HG03342 (cell line): ENCODE results near the gene MCM3AP.
"Not testable (repeated sequence)": the region's sequence is repeated elsewhere in the genome, so short reads cannot be mapped to it uniquely, and the experiment has no call there.

Experiments used
- ATAC-seq: cut with Tn5 transposase; IDR thresholded peaks from one replicate; pipeline ENCODE4 v1.9.1; 2021; ENCODE audit warnings: mild to moderate bottlenecking, moderate library complexity; ENCODE audit not compliant: unreplicated experiment

MCM3AP gene

DNA sequence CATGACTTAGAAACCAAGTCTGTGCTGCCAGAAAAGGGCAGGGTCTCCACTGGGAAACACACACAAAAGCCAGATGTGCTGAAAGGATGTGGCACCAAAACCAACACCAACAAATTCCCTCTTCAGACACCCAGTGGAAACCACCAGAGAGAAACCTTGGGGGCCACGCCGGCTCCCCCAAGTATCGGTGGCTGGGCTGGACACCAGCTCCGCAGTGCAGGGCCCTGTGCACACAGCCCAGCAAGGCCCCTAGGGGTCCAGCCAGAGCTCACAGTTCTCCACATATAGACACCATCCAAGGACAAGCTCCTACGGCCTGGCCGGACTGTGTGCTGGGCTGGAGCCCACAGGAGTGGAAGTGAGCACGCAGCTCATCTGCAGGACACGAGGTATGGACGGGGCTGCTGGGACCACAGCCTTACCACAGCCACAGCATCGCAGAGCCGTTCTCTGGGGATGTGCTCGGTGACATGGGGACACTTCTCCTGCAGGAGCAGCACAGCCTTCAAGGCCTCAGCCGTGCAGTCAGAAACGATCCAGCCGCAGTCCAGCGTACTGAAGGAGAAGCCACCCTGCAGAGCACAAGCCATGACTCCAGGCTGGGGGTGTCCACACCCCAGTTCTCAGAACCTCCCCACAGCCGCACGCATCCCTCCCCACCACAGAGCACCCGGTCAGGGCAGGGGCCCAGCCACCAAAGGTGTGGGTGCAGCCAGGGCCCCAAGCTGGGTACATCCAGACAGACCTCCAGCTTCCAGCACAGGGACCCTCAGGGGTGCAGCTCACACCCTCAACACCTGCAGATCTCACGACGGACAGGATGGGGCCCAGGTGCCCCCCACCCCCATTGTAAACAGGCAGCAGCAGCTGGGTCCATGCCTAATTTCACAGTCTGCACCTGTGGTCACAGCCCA is 78.1 kb downstream of the MCM3AP start:
- ATAC-seq: no peak

GRCh38 chr21:46206163-46207005 is 79.0 kb downstream of the MCM3AP start:
- no peak for ATAC-seq

DNA sequence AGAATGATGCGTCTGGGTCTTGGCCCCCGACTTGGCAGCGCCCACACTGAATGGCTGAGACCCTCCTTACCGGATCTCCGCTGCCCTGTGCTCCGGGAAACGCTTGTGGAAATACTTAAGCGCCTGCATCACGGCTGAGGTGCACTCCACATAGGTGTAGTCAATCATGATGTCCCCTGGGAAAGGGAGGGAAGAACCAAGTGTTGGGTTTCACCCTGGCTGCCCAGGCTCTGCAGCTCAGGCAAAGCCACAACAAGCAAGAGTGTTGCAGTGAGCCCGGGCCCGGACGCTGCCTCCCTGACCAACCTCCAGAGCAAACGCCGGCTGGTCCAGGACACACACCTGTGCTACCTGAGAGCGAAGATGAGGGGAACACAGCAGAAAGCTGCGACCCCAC is 79.6 kb downstream of the MCM3AP start:
- ATAC-seq: no peak

DNA sequence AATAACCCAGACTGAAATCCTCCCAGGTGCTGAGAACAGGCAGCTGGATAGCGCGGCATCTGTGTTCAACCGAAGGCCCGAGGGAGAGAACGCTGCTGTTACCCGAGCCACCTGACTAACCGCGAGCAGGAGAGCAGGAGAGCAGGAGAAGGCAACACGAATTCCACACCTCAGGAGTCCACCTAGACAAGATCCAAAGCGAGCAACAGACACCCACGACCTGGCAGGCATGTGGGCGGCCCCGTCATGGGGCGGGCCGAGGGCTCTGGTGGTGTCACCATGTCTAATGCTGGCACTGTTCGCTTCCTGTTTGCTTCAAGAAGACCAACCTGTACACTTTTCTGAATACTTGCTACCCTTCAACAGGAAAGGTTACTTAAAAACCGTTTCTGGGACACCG is 80.2 kb downstream of the MCM3AP start:
- no peak for ATAC-seq

DNA sequence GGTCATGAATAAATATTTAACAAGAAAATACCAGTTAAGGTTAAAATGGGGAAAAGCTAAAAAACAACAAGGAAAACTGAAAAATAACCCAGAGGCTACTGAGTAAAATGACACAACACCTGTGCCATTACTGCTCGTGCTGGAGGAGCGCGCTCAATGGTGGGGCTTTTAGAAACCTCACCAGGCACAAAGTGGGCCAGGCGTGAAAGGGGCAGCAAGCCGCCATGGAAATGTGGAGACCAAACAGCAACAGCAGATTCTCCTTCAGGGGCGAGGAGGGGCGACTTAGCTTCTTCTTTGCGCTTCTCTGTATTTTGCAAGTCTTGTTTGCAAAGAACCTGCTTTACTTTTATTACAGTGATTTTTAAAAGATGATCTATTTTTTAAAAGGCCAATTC is 82.2 kb downstream of the MCM3AP start:
- ATAC-seq: no peak

GRCh38 chr21:46202592-46203202 is 82.7 kb downstream of the MCM3AP start:
- ATAC-seq: no peak

- ATAC-seq: not testable (repeated sequence)
Measured at GRCh38 chr21:46200877-46201803, 84.3 kb downstream of the MCM3AP start.

DNA sequence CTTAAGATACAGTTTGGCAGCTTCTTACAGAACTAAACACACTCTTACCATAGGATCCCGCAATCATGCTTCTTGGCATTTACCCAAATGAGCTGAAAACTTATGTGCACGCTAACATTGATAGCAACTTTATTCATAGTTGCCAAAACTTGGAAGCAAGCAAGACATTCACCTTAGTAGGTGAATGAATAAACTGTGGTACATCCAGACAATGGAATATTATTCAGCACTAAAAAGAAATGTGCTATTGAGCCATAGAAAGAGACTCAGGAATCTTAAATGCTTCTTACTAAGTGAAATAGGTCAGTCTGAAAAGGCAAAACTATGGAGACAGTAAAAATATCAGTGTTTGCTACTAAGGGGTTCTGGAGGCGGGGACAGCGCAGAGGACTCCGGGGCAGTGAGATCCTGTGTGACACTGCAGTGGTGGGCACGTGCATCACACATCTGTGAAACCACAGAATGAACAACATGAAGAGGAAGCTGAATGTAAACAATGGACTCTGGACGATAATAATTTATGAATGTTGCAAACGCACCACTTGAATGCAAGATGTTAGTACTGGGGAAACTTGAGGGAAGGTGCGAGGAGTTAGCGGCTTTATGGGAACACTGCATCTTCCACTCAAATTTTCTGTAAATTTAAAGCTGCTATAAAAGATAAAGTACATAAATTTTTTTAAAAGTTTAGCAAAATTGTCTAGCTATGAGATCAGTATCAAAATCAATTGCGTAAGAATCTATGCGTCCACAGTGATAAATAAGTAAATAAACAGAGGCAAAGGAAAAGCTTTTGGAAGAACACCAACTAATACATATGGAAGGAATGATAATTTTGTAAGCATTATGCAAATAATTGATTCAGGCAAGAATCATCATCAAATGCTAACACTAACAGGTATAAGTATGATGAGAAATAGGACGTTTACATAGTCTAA is 85.7 kb downstream of the MCM3AP start:
- no peak for ATAC-seq

DNA sequence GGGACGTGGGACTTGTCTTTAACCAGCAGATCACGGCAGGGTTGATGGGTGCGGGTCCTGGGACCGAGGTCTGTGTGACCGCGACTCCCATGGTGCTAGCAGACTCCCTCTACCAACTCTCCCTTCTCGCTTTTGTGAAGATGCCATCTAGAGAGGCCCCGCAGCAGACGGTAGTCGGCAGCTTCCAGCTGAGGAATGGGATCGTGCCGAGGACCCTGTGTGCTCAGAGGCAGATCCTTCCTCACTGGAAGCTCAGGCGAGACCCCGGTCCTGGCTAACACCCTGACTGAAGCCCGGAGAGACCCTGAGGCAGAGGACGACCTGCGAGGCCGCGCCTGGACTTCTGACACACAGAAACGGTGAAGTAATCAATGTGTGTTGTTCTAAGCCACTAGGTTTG is 88.7 kb downstream of the MCM3AP start:
- ATAC-seq: no peak

DNA sequence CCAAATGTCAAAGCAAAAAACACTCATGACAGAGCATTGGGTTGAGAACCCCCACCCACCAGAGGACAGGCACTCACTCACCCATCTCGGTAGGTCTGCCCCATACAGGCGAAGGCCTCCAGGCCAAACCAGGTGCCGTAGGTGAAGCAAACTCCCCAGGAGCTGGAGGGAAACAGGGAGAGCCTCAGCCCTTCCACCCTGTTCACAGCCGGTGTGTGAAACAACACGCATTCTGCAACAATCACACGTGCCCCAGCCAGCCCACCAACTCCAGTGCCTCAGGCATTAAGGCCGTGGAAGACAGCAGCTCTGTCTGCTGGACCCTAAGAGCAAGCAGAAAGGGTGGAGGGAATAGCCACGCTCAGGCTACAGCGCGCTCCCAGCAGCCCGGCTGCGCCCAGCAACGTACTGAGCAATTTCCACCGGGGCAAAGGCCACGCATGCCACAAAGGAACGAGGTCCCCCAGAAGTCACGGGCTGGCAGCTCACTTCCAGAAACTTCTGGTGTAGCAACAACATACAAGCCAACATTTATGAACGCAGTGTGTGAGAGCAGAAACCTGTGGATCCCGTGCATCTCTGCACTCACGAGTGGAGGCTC is 89.7 kb downstream of the MCM3AP start:
- ATAC-seq: no peak

DNA sequence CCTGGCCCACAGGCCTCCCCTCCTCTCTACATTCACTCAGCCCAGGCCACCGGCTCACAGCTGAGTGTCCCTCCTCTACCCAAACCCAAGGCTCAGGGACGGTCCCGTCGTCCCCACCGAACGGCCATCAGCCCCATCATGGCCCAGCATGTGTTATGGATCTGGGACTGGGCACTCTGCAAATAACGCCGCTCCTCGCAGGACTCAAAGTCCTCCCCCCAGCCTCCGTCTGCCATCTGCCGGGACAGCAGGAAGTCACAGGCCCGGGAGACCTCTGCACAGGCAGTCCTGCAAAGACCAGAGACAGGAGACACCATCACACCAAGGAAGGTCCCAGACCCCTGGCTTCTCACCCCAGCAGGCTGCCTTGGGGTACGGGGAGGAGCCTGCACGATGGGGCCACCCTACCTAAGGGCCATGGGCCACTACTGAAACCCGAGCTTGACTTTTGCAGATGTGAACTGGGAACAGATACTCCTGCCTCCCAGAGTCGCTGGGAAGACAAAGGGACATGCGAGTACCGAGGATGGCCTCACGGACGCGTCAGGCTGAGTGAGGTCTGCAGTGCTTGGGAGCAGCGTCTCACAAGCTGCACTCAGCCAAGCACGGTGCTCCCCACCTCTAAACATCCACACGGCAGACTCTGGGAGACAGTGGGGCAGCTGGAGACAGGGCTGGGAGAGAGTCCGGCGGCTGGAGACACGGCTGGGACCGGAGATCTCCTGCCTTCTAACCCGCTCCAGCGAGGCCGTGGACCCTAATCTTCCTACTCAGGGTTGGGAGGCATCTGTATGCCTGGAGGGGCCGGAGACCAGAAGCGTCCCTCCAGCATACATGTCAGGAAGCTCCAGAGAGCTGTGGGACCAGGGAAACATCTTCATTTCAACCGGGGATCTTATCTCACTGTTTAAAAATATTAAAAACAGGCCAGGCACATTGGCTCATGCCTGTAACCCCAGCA is 90.8 kb downstream of the MCM3AP start:
- no peak for ATAC-seq

- no peak for ATAC-seq
Measured at GRCh38 chr21:46193829-46194373, 91.5 kb downstream of the MCM3AP start.

GRCh38 chr21:46191686-46192575 is 93.5 kb downstream of the MCM3AP start:
- no peak for ATAC-seq

- no peak for ATAC-seq
Measured at GRCh38 chr21:46191257-46191685, 94.1 kb downstream of the MCM3AP start.

GRCh38 chr21:46190491-46191131 is 94.8 kb downstream of the MCM3AP start:
- ATAC-seq: no peak

GRCh38 chr21:46189959-46190490 is 95.4 kb downstream of the MCM3AP start:
- ATAC-seq: no peak
